IgD-negative memory B cell (primary cell): ENCODE data around the gene ABHD17A. TPM values are rescaled to one million over a fixed set of nuclear protein-coding genes. Genes with fewer than 3 reads are reported as not detected.

Experiments used
- H3K27ac Mint-ChIP-seq, 3 donors: one replicate each; pipeline ENCODE4 v1.8.0; 2020 to 2022; ENCODE audit warnings: mild to moderate bottlenecking in 3 of 3, mixed read lengths in 3 of 3, moderate library complexity in 1 of 3
- H3K27me3 Mint-ChIP-seq: one replicate; pipeline ENCODE4 v1.8.0; 2021; ENCODE audit warnings: mixed read lengths
- H3K36me3 Mint-ChIP-seq: one replicate; pipeline ENCODE4 v1.8.0; 2020; ENCODE audit warnings: mild to moderate bottlenecking, mixed read lengths
- H3K4me1 Mint-ChIP-seq, 3 donors: one replicate each; pipeline ENCODE4 v1.8.0; 2020 to 2022; ENCODE audit warnings: mixed read lengths in 3 of 3, mild to moderate bottlenecking in 1 of 3
- H3K4me3 Mint-ChIP-seq, 4 donors: one replicate each; pipeline ENCODE4 v1.8.0; 2020 to 2022; ENCODE audit warnings: mild to moderate bottlenecking in 4 of 4, mixed read lengths in 4 of 4, moderate library complexity in 3 of 4
- H3K9me3 Mint-ChIP-seq, 3 donors: one replicate each; pipeline ENCODE4 v1.8.0; 2020 to 2021; ENCODE audit warnings: mixed read lengths in 3 of 3, mild to moderate bottlenecking in 1 of 3
- polyA plus RNA-seq: library from polyadenylated mRNA; unstranded; fragments of 300-500 nt; fragmentation: Illumina TruSeq; gene quantifications from one replicate; pipeline ENCODE4 v1.2.3, GENCODE V29; 2021

ABHD17A gene
- polyA plus RNA-seq, 1 donor from 2014 or later = 107 TPM

DNA sequence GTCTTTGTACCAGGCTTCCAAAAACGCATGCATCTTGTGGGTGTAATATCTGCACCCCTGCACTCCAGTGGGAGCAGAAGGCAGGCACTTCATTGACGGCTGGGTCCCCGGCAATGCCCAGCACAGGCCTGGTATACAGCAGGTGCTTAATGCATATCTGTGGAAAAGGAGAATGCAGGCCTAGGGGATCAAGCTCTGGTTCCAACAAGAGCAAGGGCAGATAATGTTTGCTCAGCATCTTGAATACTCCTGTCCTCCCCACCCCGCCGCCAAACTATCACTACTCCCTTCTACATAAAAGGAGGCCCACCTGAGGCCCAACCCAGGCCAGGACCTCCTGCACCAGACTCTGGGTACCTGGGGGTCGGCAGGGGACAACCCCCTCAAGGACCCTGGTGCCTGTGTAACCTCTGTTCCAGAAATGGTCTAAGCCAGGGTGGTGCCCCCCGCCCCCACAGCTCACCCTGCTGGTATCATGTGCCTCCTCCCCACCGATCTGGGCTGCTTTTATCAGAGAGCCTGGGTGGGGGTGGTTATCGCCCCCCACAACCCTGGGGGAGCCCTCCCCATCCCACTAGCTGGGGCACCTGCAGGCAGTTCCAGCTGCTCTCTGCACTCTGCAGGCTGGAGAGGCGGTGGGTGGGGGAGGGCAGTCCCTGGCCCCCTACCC, 26.7 kb downstream of the ABHD17A start:
- Mint-ChIP-seq H3K9me3 (no peaks in the 10 kb centered on the region), H3K36me3 (no peaks in the 10 kb centered on the region), H3K4me1 (peaks cover 14 to 21% (median 19%) of the 10 kb centered on the region in 3 donors), H3K27me3 (no peaks in the 10 kb centered on the region), H3K4me3 (peak overlapping the region in 3 of 4 donors; percentile 21 to 75 (median 66)), H3K27ac (peak overlapping the region; percentile 78 to 94 (median 90))

DNA sequence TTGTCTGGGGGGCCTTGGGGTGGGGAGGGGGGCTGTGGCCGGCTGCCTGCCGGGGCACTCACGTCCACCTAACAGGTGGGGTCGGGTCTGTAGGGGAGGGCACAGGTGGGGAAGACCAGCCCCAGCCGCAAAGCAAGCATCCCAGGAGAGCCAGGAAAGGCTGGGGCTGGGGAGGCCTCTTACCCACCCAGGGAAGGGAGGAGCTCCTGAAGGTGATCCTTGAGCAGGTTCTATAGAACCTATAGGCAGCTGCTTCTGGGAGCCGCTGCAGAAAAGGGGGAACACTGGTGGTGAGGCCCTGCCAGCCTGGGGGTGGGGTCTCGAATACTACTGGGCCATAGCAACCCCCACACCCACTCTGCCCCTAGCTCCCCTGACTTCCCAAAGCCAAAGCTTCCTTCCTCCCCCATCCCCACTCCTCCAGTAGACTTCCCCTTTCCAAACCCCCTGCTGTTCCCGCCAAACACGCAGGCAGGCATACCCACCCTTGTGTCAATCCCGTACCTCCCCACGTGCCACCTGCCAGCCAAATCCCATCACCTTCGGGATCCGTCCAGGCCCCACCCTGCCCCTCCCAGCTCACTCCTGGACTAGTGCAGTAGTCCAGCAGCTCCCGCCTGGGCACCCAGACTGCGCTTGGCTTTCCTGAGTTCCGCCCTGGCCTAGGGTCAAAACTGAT, 27.5 kb downstream of the ABHD17A start:
- Mint-ChIP-seq H3K4me3 (peak overlapping the region; percentile 68 to 90 (median 72)), H3K9me3 (no peaks in the 10 kb centered on the region), H3K27ac (peak overlapping the region; percentile 83 to 94 (median 88)), H3K36me3 (peaks cover 2% of the 10 kb centered on the region), H3K27me3 (no peaks in the 10 kb centered on the region), H3K4me1 (peaks cover 17 to 25% (median 25%) of the 10 kb centered on the region in 3 donors)

DNA sequence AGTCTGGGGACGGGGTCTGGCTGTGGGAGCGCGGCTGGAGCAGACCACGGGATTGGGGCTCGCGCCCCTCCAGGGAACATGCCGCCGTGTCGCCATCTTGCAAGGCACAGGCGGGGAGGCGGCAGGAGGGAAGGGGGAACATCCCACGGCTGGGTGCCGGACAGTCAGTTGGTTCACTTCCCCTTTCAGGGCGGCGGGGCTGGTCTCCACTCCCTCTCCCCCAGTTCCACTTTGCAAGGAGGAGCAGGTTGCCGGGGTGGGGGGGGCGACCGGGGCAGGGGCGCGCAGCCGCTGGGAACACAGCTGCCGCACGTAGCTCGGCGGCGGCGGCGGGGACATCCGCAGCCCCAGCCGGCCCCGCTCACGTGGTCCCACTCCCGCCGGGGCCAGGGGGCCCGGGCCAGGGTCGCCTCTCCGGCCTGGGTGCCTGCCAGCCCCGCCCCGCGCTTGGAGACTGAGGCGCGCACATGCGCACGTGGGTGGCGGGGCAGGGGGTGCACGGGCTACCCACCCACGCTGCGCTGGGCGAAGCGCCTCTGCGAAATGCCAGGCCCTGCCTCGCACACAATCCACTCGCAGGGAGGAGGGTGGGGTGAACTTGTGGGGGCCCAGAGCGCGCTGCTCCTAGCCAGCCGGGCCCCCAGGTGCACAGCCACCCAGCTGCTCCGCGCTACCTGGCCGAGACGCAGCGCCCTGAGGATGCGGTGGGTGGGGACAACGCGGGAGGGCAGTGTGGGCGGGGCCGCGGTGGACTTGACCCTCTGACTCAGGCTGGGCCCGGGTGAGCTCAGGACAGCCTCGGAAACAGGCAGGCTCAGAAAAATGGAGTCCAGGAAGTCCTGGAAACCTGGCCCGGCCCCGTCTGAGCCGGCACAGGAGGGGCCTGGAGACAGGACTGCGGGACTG, 28.3 kb downstream of the ABHD17A start:
- peaks cover 13 to 25% (median 25%) of the 10 kb centered on the region in 3 donors for H3K4me1 Mint-ChIP-seq

DNA sequence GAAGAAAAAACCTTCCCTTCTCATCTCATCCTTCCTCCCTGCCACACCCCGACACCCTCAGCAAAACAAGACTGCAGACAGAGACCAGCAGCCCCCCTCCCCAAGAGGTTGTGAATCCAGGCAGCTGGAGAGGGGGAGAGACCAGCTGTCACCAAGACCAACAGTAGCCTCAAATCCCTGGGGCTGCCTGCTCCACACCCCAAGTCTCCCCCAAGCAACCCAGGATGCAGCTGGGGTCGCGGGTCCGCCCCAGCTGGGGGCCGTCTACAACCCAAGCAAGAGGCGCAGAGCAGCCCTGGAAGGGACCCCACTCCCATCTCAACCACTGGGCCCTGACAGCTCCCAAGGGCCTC, 29.0 kb downstream of the ABHD17A start:
- H3K9me3 Mint-ChIP-seq = no peaks in the 10 kb centered on the region
- H3K36me3 Mint-ChIP-seq = peaks cover 2% of the 10 kb centered on the region
- H3K27ac Mint-ChIP-seq = peak overlapping the region; percentile 93 to 96 (median 94)
- peak overlapping the region; percentile 81 to 92 (median 88) for H3K4me3 Mint-ChIP-seq
- H3K4me1 Mint-ChIP-seq = peaks cover 8 to 23% (median 21%) of the 10 kb centered on the region in 3 donors
- no peaks in the 10 kb centered on the region for H3K27me3 Mint-ChIP-seq

More for the DNA sequence above, 28.3 kb downstream of the ABHD17A start:
- H3K36me3 Mint-ChIP-seq = peaks cover 2% of the 10 kb centered on the region
- peak overlapping the region; percentile 93 to 96 (median 94) for H3K27ac Mint-ChIP-seq
- peak overlapping the region; percentile 81 to 92 (median 88) for H3K4me3 Mint-ChIP-seq
- no peaks in the 10 kb centered on the region for H3K9me3 Mint-ChIP-seq
- H3K27me3 Mint-ChIP-seq = no peaks in the 10 kb centered on the region

DNA sequence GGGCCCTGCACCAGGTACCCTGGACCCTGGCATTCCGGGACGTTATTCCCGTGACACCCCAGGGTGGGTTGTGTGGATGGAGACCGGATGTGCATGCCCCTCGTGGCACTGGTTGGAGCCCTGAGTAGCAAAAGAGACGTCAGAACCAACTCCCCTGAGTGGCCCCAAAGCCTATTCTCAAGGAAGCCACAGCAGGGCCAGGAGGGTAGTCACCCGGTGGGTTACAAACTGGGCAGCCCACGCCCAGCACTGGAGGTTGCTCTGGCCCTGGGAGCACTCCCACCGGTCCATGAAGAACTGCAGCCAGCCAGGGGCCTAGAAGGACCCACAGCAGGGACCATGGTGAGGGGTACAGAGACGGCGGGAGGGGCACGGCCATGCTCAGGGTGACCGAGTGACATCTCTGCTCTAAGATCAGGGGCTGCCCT, 29.5 kb downstream of the ABHD17A start:
- peak overlapping the region; percentile 81 to 92 (median 88) for H3K4me3 Mint-ChIP-seq
- H3K27ac Mint-ChIP-seq = peak overlapping the region; percentile 93 to 96 (median 94)
- no peaks in the 10 kb centered on the region for H3K27me3 Mint-ChIP-seq
- peaks cover 2% of the 10 kb centered on the region for H3K36me3 Mint-ChIP-seq
- H3K9me3 Mint-ChIP-seq = no peaks in the 10 kb centered on the region
- peaks cover 8 to 23% (median 17%) of the 10 kb centered on the region in 3 donors for H3K4me1 Mint-ChIP-seq

DNA sequence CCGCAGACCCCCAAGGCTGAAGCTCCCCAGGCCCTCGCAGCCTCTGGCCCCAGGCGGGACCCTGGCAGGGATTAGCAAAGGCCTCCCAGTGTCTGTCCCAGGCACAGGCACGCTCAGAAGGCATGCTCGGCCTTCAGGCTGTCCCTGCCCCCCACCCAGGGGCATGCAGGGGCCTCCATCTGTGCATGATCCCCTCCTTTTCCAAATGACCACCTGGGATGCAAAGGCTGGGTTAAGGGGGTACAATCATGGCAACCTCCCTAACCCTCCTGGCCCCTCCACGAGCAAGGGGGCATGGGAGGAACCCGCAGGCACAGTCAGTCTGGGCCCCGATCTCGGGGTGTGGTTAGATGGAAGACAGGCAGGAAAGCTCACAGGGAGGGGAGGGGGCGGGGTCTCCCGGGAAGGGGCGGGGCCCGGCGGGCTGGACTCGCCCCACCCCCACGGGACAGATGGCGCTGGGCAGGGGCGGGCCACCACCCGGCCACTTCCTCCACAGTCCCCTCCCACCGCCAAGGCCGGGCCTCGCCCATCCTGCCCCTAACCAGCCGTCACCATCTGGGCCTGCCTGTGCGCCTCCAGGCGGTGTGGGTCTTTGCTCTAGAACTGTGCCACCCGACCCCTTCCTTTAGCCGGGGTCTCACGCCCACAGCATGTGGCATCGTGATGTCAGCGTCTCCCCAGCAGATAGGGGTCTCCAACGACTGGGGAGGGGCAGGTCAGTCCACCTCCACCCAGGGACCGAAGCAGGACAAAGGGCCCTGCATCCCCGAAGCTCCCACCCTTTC, 30.1 kb downstream of the ABHD17A start:
- peak overlapping the region; percentile 93 to 96 (median 94) for H3K27ac Mint-ChIP-seq
- H3K36me3 Mint-ChIP-seq = peaks cover 2% of the 10 kb centered on the region
- H3K4me1 Mint-ChIP-seq = peaks cover 10 to 24% (median 17%) of the 10 kb centered on the region in 3 donors
- H3K4me3 Mint-ChIP-seq = peak overlapping the region; percentile 81 to 92 (median 88)
- H3K27me3 Mint-ChIP-seq = no peaks in the 10 kb centered on the region
- H3K9me3 Mint-ChIP-seq = no peaks in the 10 kb centered on the region

DNA sequence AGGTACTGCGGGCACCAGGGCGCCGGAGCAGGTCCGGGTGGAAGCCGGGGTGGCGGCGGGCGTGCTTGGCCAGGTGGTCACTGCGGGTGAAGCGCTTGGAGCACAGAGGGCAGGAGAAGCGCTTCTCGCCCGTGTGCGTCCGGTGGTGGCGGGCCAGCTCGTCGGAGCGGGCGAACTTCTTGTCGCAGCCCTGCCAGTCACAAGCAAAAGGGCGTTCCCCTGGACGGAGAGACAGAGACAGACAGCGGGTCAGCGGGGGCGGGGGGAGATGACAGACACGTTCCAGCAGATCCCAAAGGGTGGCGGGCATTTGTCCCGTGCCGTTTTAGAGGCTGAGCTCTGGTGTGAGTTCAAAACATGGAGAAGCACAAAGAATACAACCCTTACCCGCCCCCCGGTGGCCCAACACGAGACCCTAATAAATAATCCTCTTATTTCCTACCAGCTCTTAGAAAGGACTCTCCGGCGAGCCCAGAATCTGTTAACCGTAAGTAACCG, 30.7 kb downstream of the ABHD17A start:
- Mint-ChIP-seq H3K4me1 (peaks cover 15 to 26% (median 17%) of the 10 kb centered on the region in 3 donors), H3K27ac (peak overlapping the region; percentile 86 to 96 (median 94)), H3K9me3 (no peaks in the 10 kb centered on the region), H3K36me3 (peaks cover 2% of the 10 kb centered on the region), H3K27me3 (no peaks in the 10 kb centered on the region), H3K4me3 (peak overlapping the region; percentile 43 to 89 (median 75))

DNA sequence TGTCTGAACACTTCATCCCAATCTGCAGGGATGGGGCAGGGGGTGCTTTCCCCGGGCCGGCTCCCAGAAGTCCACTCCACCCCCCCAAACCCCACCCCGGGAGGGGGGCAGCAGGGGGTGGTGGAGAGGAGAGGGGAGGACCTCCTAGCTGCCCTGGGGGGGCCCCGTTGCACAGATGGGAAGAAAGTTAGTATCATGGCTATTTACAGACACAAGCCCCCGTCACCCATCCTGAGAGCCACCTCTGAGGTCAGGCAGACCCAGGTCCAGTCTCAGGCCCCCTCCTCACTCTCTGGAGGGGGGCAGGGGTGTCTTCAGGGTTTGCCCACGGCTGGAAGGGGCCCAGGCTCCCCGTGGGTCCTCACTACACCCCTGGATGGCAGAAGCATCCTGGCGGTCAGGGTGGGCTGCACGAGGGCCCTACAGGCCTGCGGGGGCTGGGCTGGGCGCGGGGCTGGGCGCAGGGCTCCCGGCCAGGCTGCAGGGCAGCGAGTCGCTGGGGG, 31.2 kb downstream of the ABHD17A start:
- Mint-ChIP-seq H3K27me3 (no peaks in the 10 kb centered on the region), H3K27ac (peak overlapping the region in 2 of 3 donors; percentile 39 to 94), H3K4me3 (peak overlapping the region in 1 of 4 donors; percentile 43), H3K9me3 (no peaks in the 10 kb centered on the region), H3K36me3 (peaks cover 2% of the 10 kb centered on the region), H3K4me1 (peaks cover 14 to 24% (median 15%) of the 10 kb centered on the region in 3 donors)

DNA sequence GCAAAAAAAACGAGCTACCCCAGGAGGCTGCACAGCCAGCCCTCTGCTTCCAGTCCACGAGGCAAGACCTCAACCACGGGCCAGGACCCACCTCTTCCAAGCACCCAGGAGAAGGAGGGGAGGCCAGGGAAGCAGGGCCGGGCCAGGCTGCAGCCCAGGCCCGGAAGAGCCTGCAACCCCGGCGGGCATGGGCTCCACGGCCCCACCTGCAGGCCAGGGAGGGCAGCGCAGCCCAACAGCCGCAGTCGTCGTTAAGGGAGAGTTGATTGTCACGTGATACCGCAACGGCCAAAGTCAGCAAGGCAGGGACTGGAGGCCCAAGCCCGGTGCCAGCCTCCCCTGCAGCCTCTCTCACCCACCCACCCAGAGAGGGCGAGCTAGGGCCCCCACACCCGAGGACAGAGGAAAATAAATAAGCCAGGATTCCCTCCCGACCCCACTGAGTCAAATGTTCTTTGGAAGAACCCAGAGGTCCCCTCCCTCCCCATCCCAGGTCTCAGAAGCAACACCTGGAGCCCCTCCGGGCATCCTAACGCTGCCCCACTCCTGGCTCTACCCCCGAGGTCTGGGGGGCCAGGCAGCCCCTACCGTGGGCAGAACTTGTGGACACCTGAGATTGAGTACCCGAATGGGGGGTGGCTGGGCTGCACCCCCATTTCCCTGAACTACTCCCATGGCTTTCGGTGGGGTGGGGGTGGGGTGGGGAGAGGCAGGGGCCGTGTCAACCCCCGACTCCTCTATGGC, 31.8 kb downstream of the ABHD17A start:
- no peaks in the 10 kb centered on the region for H3K27me3 Mint-ChIP-seq
- H3K27ac Mint-ChIP-seq = peak overlapping the region; percentile 88 to 97 (median 95)
- peaks cover 14 to 24% (median 20%) of the 10 kb centered on the region in 3 donors for H3K4me1 Mint-ChIP-seq
- H3K9me3 Mint-ChIP-seq = no peaks in the 10 kb centered on the region
- H3K4me3 Mint-ChIP-seq = peak overlapping the region; percentile 53 to 93 (median 88)
- peaks cover 2% of the 10 kb centered on the region for H3K36me3 Mint-ChIP-seq

DNA sequence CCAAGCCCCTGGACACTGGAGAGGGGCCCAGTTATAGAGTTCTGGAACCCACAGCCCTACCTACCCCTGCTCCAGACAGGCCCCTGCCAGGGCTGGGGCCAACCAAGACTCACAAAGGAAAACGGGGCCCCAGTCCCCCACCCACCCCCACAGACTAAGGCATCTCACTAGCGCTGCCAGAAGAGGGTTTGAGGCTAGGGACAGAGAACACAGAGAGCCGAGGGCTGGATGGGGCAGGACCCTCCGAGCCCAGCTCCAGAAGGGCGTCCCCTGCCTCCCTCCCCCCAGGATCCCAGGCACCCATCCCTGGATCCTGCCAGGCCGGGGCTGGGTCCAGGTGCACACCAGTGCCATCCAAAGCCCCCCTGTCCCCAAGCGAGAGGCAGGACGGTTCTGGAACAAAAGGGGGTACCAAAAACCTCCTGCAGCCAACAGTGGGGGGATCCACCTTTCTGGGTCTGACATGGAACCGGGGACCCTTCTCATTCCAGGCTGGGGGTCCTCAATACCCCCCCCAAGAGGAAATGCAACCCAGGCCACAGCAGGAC, 32.6 kb downstream of the ABHD17A start:
- Mint-ChIP-seq H3K4me1 (peaks cover 14 to 21% (median 20%) of the 10 kb centered on the region in 3 donors), H3K36me3 (peaks cover 2% of the 10 kb centered on the region), H3K27ac (peak overlapping the region in 2 of 3 donors; percentile 95 to 97), H3K4me3 (peak overlapping the region in 2 of 4 donors; percentile 75 to 86), H3K9me3 (no peaks in the 10 kb centered on the region), H3K27me3 (no peaks in the 10 kb centered on the region)

DNA sequence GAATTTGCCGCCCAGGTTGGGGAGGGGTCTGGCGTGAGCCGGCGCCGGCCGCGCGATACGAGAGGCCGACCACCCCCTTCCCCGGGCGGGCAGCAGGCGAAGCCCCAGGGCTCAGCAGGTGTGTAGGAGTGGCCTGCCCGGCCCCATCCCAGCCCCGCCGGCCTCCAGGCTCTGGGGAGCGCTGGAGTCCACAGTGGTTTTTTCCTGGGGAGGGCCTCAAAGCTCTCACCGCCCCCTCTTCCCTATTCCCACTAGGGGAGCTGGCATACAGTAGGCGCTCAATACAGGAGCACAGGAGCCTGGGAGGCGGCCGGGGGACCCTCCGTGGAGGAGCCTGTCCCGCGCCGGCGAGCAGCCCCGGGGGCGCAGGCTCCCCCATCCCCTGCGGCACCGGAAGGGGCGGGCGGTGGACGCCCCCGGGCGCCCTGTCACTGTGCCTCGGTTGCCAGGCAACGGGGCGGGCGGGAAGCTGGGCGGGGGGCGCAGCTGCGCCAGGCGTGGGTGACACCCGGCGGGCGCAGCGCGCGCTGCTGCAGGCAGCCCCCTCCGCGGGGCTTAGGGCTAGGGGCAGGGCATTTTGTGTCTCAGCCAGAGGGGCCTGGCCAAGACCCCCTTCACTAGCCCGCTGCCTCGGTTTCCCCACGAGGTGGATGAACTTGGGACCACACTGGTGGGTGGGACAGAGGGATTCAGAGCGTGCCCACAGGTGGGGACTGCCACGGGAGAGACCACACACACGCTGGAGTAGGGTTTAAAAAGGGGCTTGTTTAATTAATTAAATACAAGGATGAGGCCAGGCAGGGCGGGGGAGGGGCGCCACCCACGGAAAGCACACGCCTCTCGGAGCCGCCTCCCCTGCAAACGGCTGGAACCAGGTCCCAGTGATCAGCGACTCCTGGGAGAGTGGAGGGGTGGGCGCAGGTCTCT, 33.4 kb downstream of the ABHD17A start:
- peaks cover 2% of the 10 kb centered on the region for H3K36me3 Mint-ChIP-seq
- H3K27ac Mint-ChIP-seq = peak overlapping the region in 1 of 3 donors; percentile 97
- peak overlapping the region in 2 of 4 donors; percentile 73 to 75 for H3K4me3 Mint-ChIP-seq
- no peaks in the 10 kb centered on the region for H3K9me3 Mint-ChIP-seq
- H3K4me1 Mint-ChIP-seq = peaks cover 20 to 26% (median 26%) of the 10 kb centered on the region in 3 donors
- no peaks in the 10 kb centered on the region for H3K27me3 Mint-ChIP-seq
